GM18502 (cell line): Measurements from ENCODE around the gene SLC2A6.
A peak's percentile ranks its signal among the peaks of the same experiment; 100 is the strongest.

ENCODE experiments used
- ATAC-seq: cut with Tn5 transposase; IDR thresholded peaks from one replicate; pipeline ENCODE4 v1.9.1; 2021; ENCODE audit warnings: mild to moderate bottlenecking; ENCODE audit not compliant: unreplicated experiment, poor library complexity

SLC2A6 gene

DNA sequence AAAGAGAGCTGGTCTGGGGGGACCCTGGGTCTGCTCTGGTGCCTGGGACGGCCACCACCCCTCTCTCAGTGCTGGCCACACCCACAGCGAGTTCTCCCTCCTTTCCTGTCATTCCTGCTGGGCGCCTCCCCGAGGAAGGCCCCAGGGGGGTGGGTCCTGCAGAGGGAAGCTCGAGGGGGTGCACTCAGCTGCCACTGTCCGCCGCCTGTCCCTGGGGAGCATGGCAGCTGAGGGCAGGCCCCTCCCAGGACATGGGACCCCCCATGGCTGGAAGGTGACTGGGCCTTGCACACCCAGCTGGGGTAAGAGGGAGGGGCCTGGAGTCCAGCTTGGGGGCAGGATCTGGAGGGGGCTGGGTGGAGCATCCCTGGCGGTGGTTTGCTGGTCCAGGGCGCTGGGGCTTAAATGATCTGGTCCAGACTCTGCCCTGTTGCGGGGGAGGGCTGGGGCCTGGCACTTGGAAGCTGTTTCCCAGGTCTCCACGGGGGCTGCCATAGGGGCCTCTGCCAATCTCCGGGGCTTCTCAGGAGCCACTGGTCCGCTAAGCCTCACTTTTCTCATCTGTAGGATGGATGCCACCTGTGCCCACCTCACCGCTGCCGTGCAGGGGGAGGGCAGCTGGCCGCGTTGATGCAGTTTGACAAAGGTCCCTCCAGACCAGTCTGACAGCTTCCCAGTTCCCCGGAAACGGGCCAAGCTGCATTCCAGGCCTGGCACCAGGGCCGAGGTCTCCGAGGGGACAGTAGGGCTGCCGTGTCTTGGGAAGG, 6.0 kb upstream of the SLC2A6 start:
- ATAC-seq = no peak

DNA sequence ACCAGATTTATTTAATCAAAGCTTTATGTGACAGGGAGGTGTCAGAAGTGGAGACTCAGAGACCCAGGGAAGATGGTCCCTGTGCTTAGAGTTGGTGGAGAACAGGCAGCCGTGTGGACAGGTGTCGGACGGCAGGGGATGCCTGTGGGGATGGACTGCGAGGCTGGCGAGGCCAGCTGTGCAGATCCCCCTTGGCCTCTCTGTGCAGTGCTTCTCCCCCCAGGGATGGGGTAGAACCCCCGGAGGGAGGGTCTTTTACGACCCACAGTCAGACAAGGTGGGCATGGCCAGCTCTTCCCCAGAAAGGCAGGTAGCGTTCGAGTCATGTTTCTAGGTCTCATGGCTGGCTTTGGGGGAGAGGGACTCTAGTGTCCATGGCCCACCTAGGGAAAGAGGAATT, 4.7 kb upstream of the SLC2A6 start:
- no peak for ATAC-seq

- ATAC-seq = peak; percentile 46
Observed at GRCh38 chr9:133477992-133478850, 678 bp downstream of the SLC2A6 start.

GRCh38 chr9:133477461-133477860, 1.4 kb downstream of the SLC2A6 start:
- no peak for ATAC-seq

GRCh38 chr9:133476941-133477340, 2.0 kb downstream of the SLC2A6 start:
- no peak for ATAC-seq

DNA sequence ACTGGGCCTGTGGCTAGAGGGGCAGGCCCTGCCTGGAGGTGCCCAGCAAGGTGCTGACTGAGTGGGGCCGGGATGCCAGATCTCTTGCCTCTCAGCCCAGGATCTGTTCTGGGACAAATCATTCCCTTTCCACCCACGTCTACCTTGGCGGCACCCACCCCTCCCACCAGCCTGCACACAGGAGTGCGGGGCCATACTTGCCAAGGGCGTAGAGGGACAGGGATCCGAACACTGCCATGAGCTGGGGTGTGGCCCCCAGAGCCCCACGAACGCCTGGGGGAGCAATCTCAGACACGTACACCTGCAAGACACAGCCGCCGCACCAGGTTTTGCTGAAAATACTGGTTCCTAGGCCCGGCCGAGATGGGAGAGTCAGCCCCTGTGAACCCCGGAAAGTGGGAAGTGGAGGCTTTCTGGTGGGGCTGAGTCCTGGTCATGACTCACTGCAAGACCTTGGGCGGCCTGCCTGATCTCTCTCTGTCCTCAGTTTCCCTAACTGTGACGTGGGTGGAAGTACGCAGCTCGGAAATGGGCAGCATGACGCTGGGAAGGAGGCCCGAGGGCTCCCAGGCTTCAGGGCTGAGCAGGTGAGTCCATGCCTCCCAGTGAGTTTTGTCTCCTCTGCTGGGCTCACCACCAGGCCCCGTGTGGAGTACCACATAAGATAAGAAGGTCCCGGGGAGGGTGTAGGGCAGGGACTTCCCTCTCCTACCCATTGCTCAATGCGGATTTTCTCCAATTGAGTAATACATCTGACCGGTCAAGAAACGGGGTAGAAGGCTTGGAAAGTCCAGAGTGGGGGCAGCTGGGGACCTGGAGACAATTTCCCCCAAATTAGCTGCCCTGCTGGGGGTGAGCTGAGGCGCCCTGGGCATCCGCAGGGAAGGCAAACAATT, 2.6 kb downstream of the SLC2A6 start:
- ATAC-seq = no peak

- no peak for ATAC-seq
Observed at GRCh38 chr9:133475292-133476012, 3.4 kb downstream of the SLC2A6 start.

- no peak for ATAC-seq
Observed at GRCh38 chr9:133474853-133475252, 4.0 kb downstream of the SLC2A6 start.

DNA sequence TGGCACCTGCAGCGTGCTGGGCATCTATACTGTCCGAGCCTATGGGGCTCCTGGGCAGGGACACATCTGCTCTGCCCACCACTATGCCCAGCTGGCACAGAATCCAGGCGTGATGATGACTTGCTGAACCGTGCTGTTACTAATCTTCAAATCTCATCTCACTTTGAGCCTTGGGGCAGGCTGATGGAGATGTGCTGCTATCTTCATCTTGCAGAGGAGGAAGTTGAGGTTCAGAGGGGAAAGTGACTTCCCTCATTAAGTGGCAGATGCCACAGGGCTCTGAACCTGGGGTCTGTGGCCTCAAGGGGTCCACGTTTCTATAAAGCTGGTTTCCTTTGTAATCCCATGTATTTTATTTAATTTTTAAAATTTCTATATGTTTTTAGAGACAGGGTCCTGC, 4.7 kb downstream of the SLC2A6 start:
- ATAC-seq = no peak

GRCh38 chr9:133473743-133474142, 5.2 kb downstream of the SLC2A6 start:
- no peak for ATAC-seq

GRCh38 chr9:133472753-133473378, 6.0 kb downstream of the SLC2A6 start:
- no peak for ATAC-seq

DNA sequence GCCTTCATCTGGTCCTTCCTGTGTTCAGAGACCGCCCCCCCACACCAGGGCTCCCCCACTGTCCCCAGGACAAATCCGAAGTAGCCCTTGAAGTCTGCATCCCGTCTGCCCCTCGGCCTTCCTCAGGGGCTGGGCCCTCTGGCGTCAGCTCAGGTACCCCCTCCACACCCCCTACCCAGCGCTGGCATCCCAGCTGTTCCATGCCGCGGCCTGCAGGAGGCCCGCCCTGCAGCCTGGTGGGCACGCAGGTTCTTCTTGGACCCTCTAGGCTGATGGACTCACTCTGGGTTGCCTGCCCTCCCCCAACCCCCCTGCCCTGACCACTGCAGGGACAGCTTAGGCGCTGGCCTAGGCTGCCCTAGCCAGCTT, 6.6 kb downstream of the SLC2A6 start:
- no peak for ATAC-seq

DNA sequence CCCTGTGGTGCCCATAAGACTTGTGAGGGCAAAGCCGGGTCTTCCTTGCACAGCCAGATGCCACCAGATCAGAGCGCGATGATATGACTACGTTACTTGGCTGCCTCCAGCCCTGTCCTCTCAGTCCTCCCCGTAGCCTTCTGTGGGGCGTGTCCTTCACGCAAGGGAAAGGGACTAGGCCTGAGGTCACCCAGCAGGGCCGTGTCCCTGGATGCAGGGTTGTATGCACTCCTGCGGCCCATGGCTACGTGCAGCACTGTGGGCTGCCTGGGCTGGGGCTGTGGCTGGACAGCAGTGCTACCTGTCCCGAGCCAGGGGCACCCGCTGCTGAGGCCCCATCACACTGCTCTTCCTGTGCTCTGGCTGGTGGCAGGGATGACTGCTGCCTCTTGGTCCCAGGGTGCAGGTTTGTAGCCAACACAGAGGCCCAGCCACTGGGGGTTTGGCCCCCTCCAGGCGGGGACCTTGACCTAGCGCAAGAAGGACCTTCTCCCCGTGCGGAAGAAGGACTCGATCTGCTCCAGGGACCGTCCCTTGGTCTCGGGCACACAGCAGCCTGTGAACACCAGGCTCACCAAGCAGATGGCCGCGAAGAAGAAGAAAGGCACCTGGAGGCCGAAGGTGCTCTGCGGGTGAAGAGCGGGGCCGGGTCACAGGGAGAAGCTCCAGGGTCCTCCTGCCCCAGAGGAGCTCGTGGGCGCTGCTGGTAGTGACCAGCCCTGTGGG, 7.2 kb downstream of the SLC2A6 start:
- ATAC-seq = no peak

- ATAC-seq = no peak
Observed at GRCh38 chr9:133470988-133471387, 7.9 kb downstream of the SLC2A6 start.

GRCh38 chr9:133470427-133470924, 8.4 kb downstream of the SLC2A6 start:
- no peak for ATAC-seq

DNA sequence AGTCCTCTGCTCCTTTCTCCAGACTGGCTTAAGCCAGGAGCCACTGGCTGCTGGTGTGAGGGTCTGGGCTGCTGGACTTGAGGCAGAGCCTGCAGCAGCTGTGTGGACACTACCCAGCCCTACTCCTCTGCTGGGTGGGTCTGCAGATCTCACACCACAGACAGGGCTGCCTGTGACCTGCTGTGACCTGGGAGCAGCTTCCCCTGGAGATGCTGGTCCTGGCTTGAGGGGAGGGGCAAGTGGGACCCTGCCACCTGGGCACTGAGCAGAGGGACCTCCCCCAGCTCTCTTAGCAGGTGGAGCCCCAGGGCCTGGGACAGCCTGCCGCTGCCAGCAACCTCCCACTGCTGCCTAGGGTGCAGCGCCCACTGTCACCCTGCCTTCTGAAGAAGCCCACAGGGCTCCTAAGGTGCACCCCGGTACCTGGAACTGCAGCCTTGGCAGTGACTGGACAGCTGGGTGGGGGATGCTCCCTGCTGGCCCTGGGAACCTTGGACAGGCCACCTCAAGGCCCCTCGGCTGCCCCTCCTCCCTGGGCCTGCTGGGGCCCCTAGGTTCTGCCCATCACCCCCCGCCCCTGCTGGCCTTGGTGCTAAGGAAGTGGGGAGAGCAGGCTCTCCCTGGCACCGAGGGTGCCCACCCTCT, 10.0 kb downstream of the SLC2A6 start:
- ATAC-seq = no peak

DNA sequence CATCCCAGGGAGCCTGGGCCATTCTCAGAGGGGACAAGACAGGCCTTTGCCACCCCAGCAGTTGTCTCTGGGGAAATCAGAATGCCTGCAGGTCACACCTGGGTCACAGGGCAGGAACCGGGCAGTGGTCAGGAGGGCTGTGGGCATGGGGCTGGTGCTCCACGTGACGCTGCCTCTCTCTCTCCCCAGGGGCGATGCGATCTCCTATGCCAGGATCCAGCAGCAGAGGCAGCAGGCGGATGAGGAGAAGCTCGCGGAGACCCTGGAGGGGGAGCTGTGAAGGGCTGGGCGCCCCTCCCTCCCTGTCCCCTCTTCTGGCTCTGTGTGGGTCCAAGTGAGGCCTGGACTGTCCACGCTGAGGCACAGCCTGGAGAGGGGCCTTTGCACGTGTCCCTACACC, 10.5 kb downstream of the SLC2A6 start:
- no peak for ATAC-seq

- ATAC-seq = no peak
Observed at GRCh38 chr9:133467101-133467500, 11.8 kb downstream of the SLC2A6 start.
